H1 (cell line): ENCODE data around the gene RPLP2. TPM values are rescaled to one million over a fixed set of nuclear protein-coding genes. Genes with fewer than 3 reads are reported as not detected.

Experiments
- CTCF ChIA-PET: fragments of 300-600 bp; sonication (Branson Sonifier 250); formaldehyde crosslinking; loops from one replicate; lab custom pipeline; 2021; ENCODE audit not compliant: partially characterized antibody; lab: Charles Lee
- POLR2A ChIA-PET: fragments of 300-600 bp; sonication (Branson Sonifier 250); formaldehyde crosslinking; loops from one replicate; lab custom pipeline; 2021; ENCODE audit warnings: inconsistent platforms; ENCODE audit not compliant: partially characterized antibody; lab: Charles Lee
- DNase-seq, 2 experiments: peaks; one replicate each; pipeline versions ENCODE4 v3.0.0 to v3.0.0-alpha.2; 2010 to 2022; ENCODE audit warnings: low spot score in 2 of 2, low read depth in 1 of 2, mixed read lengths in 1 of 2
- FAIRE-seq: peaks from 2 replicates; lab custom pipeline; 2011; peaks lifted over from hg19 to GRCh38; lab: Jason Lieb, UNC
- H2AFZ ChIP-seq: 2 replicates; pipeline ENCODE4 v1.8.1; 2012; ENCODE audit warnings: low read length, inconsistent platforms
- H2AK5ac ChIP-seq: 2 replicates; pipeline ENCODE4 v1.6.1; 2013; ENCODE audit warnings: low read depth, low read length
- H2BK120ac ChIP-seq: replicated peaks from 2 replicates; pipeline ENCODE3; 2013; ENCODE audit warnings: low read depth, low read length, inconsistent platforms
- H2BK12ac ChIP-seq: 2 replicates; pipeline ENCODE4 v1.6.1; 2013; ENCODE audit warnings: low read depth, low read length
- H2BK15ac ChIP-seq: 2 replicates; pipeline ENCODE4 v1.6.1; 2013; ENCODE audit warnings: low read length
- H2BK20ac ChIP-seq: 2 replicates; pipeline ENCODE4 v1.6.1; 2013; ENCODE audit warnings: low read length
- H2BK5ac ChIP-seq: 2 replicates; pipeline ENCODE4 v1.6.1; 2013; ENCODE audit warnings: low read depth, low read length
- H3K14ac ChIP-seq: 2 replicates; pipeline ENCODE4 v1.6.1; 2013; ENCODE audit warnings: inconsistent platforms; ENCODE audit not compliant: insufficient read length
- H3K18ac ChIP-seq: 2 replicates; pipeline ENCODE4 v1.6.1; 2013; ENCODE audit warnings: low read length; ENCODE audit errors: extremely low read depth
- H3K23ac ChIP-seq: 2 replicates; pipeline ENCODE4 v1.6.1; 2013; ENCODE audit warnings: inconsistent platforms; ENCODE audit not compliant: insufficient read length
- H3K23me2 ChIP-seq: 2 replicates; pipeline ENCODE4 v1.6.1; 2013; ENCODE audit warnings: low read depth, low read length
- H3K27ac ChIP-seq: 2 replicates; pipeline ENCODE4 v1.6.1; 2011; ENCODE audit warnings: low read depth, low read length, inconsistent platforms
- H3K27me3 ChIP-seq, 4 experiments: replicated peaks in 1 of 4; 1 replicate in 1 of 4; 2 replicates in 3 of 4; pipeline versions ENCODE4 v1.6.1 to v1.8.1; 2011 to 2013; ENCODE audit warnings: low read length in 3 of 4, mild to moderate bottlenecking in 3 of 4, inconsistent platforms in 2 of 4, mixed read lengths in 2 of 4, moderate library complexity in 1 of 4; ENCODE audit not compliant: control insufficient read depth in 3 of 4, insufficient read depth in 3 of 4; ENCODE audit errors: extremely low read depth in 1 of 4
- H3K36me3 ChIP-seq, 4 experiments: 2 replicates each; pipeline versions ENCODE4 v1.6.1 to v1.8.1; 2011 to 2013; ENCODE audit warnings: mild to moderate bottlenecking in 4 of 4, low read length in 3 of 4, moderate library complexity in 2 of 4, control low read depth in 1 of 4, inconsistent platforms in 1 of 4; ENCODE audit not compliant: insufficient read depth in 4 of 4, control insufficient read depth in 2 of 4
- H3K4ac ChIP-seq: replicated peaks from 2 replicates; pipeline ENCODE3; 2013; ENCODE audit warnings: low read length, low read depth, mixed read lengths, inconsistent platforms; ENCODE audit not compliant: insufficient read length
- H3K4me1 ChIP-seq, 4 experiments: replicated peaks in 1 of 4; 1 replicate in 1 of 4; 2 replicates in 3 of 4; pipeline versions ENCODE4 v1.6.1 to v1.8.1; 2011 to 2013; ENCODE audit warnings: low read length in 3 of 4, inconsistent platforms in 2 of 4, mixed read lengths in 1 of 4; ENCODE audit not compliant: insufficient read depth in 4 of 4, control insufficient read depth in 3 of 4
- H3K4me2 ChIP-seq, 2 experiments: 2 replicates each; pipeline versions ENCODE4 v1.6.1 to v1.8.1; 2011 to 2013; ENCODE audit warnings: low read depth in 2 of 2, low read length in 2 of 2, control low read depth in 1 of 2, inconsistent platforms in 1 of 2, mild to moderate bottlenecking in 1 of 2; ENCODE audit not compliant: insufficient read depth in 1 of 2
- H3K4me3 ChIP-seq, 4 experiments: fragments of 200-600, 300-600 bp in 1 of 4; sonication (generic), shearing (Covaris generic), sonication (Bioruptor Twin) in 1 of 4; 2 replicates each; pipeline versions ENCODE4 v1.5.1 to v1.8.1; 2011 to 2016; ENCODE audit warnings: low read length in 4 of 4, low read depth in 3 of 4, control low read depth in 2 of 4, inconsistent platforms in 2 of 4, mild to moderate bottlenecking in 2 of 4, mixed read lengths in 1 of 4, moderate library complexity in 1 of 4; ENCODE audit not compliant: insufficient read depth in 2 of 4; ENCODE audit errors: extremely low read depth in 1 of 4
- H3K56ac ChIP-seq: replicated peaks from 2 replicates; pipeline ENCODE3; 2013; ENCODE audit warnings: low read depth, mild to moderate bottlenecking, mixed read lengths, low read length, inconsistent platforms; ENCODE audit not compliant: insufficient read length
- H3K79me1 ChIP-seq: 2 replicates; pipeline ENCODE4 v1.6.1; 2013; ENCODE audit warnings: low read depth, low read length, control low read depth
- H3K79me2 ChIP-seq, 2 experiments: 2 replicates each; pipeline versions ENCODE4 v1.6.1 to v1.8.1; 2012 to 2013; ENCODE audit warnings: low read length in 2 of 2, mild to moderate bottlenecking in 2 of 2, inconsistent platforms in 1 of 2; ENCODE audit not compliant: insufficient read depth in 2 of 2, control insufficient read depth in 1 of 2
- H3K9ac ChIP-seq, 4 experiments: replicated peaks in 1 of 4; 1 replicate in 1 of 4; 2 replicates in 3 of 4; pipeline versions ENCODE4 v1.6.1 to v1.8.1; 2011 to 2013; ENCODE audit warnings: low read depth in 3 of 4, low read length in 3 of 4, control low read depth in 2 of 4, mild to moderate bottlenecking in 2 of 4, moderate library complexity in 2 of 4, inconsistent platforms in 1 of 4; ENCODE audit errors: extremely low read depth in 1 of 4
- H3K9me3 ChIP-seq, 2 experiments: 2 replicates each; pipeline versions ENCODE4 v1.6.1 to v1.8.1; 2012 to 2013; ENCODE audit warnings: mild to moderate bottlenecking in 2 of 2, moderate library complexity in 2 of 2, control low read depth in 1 of 2, inconsistent platforms in 1 of 2, low read depth in 1 of 2, low read length in 1 of 2, mixed read lengths in 1 of 2; ENCODE audit not compliant: insufficient read depth in 2 of 2
- H4K20me1 ChIP-seq, 2 experiments: replicated peaks in 1 of 2; 2 replicates each; pipeline versions ENCODE3 to v1.8.1; 2011 to 2013; ENCODE audit warnings: inconsistent platforms in 2 of 2, low read length in 2 of 2, mild to moderate bottlenecking in 1 of 2; ENCODE audit not compliant: insufficient read depth in 2 of 2, control insufficient read depth in 1 of 2
- H4K5ac ChIP-seq: 2 replicates; pipeline ENCODE4 v1.6.1; 2013; ENCODE audit warnings: low read length, low read depth, mixed read lengths, inconsistent platforms; ENCODE audit not compliant: insufficient read length
- H4K8ac ChIP-seq: 2 replicates; pipeline ENCODE4 v1.8.0; 2013; ENCODE audit warnings: mild to moderate bottlenecking, moderate library complexity, low read length, inconsistent platforms; ENCODE audit not compliant: insufficient read depth; ENCODE audit errors: extremely low read depth
- H4K91ac ChIP-seq: replicated peaks from 2 replicates; pipeline ENCODE3; 2013; ENCODE audit warnings: low read length, mixed read lengths, inconsistent platforms; ENCODE audit not compliant: insufficient read length
- KDM1A ChIP-seq: fragments of 200-600, 300-600 bp; sonication (generic); IDR thresholded peaks from 2 replicates; pipeline ENCODE4 v1.7.1; 2016; ENCODE audit warnings: mild to moderate bottlenecking, low read length, borderline replicate concordance
- WGBS, 2 experiments: shearing (Covaris generic) in 1 of 2; methylation state at CpG; one replicate each; pipeline versions ENCODE4 v1.1.6 to v1.1.7; 2013 to 2015; ENCODE audit warnings: low lambda C conversion rate in 2 of 2, mixed read lengths in 2 of 2, inconsistent platforms in 1 of 2, low coverage in 1 of 2, missing lambda C conversion rate in 1 of 2; ENCODE audit not compliant: insufficient replicate concordance in 2 of 2, insufficient coverage in 1 of 2, insufficient read length in 1 of 2; ENCODE audit errors: extremely low coverage in 1 of 2, missing lambda C conversion rate in 1 of 2; 5-methylcytosine and 5-hydroxymethylcytosine counted together
- polyA plus RNA-seq, 7 experiments: library from polyadenylated mRNA; depleted of rRNA in 3 of 7; stranded (reverse) in 5 of 7; unstranded in 2 of 7; fragments of >200 nt in 5 of 7; fragments of 200-250 nt in 2 of 7; gene quantifications; 1 replicate in 5 of 7; 2 replicates in 1 of 7; 4 replicates in 1 of 7; pipeline versions ENCODE4 v1.2.1 to v1.2.3, GENCODE V29; 2011 to 2013; ENCODE audit warnings: missing spikeins in 2 of 7, mixed read lengths in 2 of 7
- total RNA-seq: library from RNA; stranded (reverse); fragmentation: NEBNext Ultra II Directional; extraction: Animal tissue kit (Norgen Biotek cat#: 25700); gene quantifications from 2 replicates; pipeline ENCODE4 v1.2.1, GENCODE V29; 2021

The RPLP2 gene
- total and polyA plus RNA-seq, 2 of the 8 experiments (the other 6 are each of a cell fraction or from before 2014, with no cell fraction given) = 1,789 to 2,106 TPM

DNA sequence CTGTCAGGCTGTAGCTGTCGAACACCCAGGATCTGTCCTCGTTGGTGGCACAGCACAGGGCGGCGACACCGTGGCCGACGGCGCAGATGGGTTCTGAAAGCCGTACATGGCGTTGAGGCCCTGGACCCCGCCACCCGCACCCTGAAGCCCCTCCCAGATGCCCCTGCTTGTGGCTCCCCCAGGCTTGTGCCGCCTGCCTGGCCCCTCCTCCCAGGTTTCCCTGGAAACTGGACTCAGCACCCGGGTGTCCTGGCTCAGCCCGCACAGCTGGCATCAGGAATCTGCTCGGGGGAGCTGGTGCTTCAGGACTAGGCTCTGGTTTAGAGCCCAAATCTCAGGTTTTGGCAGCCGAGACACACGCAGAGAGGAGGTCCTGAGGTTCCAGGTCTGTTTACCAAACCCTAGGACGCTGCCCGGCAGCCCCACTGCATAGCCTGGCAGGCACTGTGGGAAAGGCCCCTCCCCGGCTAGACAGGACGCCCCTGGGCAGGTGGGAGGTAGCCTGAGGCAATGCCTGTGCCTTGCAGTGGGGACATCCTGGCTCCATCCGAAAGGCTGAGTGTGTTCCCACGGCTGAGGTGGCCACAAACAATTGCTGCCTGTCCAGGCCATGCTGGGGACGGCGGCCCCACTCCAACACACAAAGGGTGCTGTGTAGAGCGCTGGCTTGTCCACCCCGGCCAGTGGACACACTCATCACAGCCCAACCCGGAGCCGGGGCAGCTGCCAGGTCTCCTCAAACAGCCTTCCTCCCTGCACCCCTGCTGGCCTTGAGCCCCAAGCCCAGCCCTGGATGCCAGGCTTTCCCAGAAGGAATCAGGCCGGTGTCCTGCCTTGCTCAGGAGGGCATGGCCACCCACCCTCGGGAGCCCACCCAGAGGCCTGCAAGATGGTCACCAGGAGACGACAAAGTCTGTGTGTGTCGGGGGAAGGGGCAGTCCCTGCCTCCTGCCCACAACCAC is 37.1 kb upstream of the RPLP2 start:
- DNase-seq = no peak
- no peak overlapping the region for H2BK20ac ChIP-seq
- no peak for TF ChIP-seq KDM1A

More for the DNA sequence above, 37.1 kb upstream of the RPLP2 start:
- H2BK15ac ChIP-seq = no peak overlapping the region
- no peak overlapping the region for H2BK12ac ChIP-seq
- WGBS, 2 experiments = 91% methylated on average over 33 of the region's 34 CpGs; no CpG with 5 or more reads in 1 of the 2 experiments
- no peak overlapping the region for H3K14ac ChIP-seq
- H4K91ac ChIP-seq = no peak overlapping the region
- no peak overlapping the region for H3K18ac ChIP-seq
- H3K27me3 ChIP-seq = no peaks in the 10 kb centered on the region
- 0 out of 2 replicates have a peak, but pooled peaks cover 6% of the 10 kb centered on the region for H3K79me1 ChIP-seq
- H3K36me3 ChIP-seq = peaks cover 4 to 21% (median 15%) of the 10 kb centered on the region in 4 experiments; a peak in 7 of 8 replicates
- peaks cover 0 to 11% (median 5%) of the 10 kb centered on the region in 4 experiments; a peak in 5 of 7 replicates for H3K4me1 ChIP-seq
- no peak for FAIRE-seq
- H3K79me2 ChIP-seq = peaks cover 7 to 41% of the 10 kb centered on the region in 2 experiments; a peak in 3 of 4 replicates
- H3K4me3 ChIP-seq = no peak overlapping the region
- no peak overlapping the region for H3K4me2 ChIP-seq
- H2AFZ ChIP-seq = no peak overlapping the region
- H4K5ac ChIP-seq = no peak overlapping the region
- 0 out of 2 replicates have a peak overlapping the region, but pooled peaks have one; percentile 17 for H3K27ac ChIP-seq
- no peak overlapping the region for H2AK5ac ChIP-seq
- H3K23me2 ChIP-seq = peaks cover 6% of the 10 kb centered on the region; the same call in 1 of the 2 replicates
- no peak overlapping the region for H2BK120ac ChIP-seq
- H3K56ac ChIP-seq = no peak overlapping the region
- H4K8ac ChIP-seq = peak overlapping the region; percentile 25; the same call in 1 of the 2 replicates
- H4K20me1 ChIP-seq = peaks cover 16 to 27% of the 10 kb centered on the region in 2 experiments
- H3K9me3 ChIP-seq = no peaks in the 10 kb centered on the region
- ChIA-PET CTCF (interaction anchor here (0.6 to 2.6 kb wide), 4 partner anchors 8 to 15 kb away, joined by 3 to 7 read pairs (median 5); no protein-coding TSS in a partner anchor), POLR2A (interaction anchor here (0.6 to 35.3 kb wide), 6 partner anchors 10 to 753 kb away, joined by 3 to 636 read pairs (median 3); partner anchors contain the start of gene TALDO1)
- H3K4ac ChIP-seq = no peak overlapping the region
- peak overlapping the region in 1 of 4 experiments; percentile 36; a peak in 2 of 7 replicates for H3K9ac ChIP-seq
- no peak overlapping the region for H3K23ac ChIP-seq
- no peak overlapping the region for H2BK5ac ChIP-seq
